Activated CD8-positive, alpha-beta T cell treated with anti-CD3 and anti-CD28 coated beads for 36 hours (primary cell): ENCODE results near the gene DNTT. TPM values are rescaled to one million over a fixed set of nuclear protein-coding genes. Genes with fewer than 3 reads are reported as not detected.

Experiments used
- ATAC-seq: fragments of 200-7000 bp; cut with Tn5 transposase; one replicate; pipeline ENCODE4 v1.10.0; 2021; ENCODE audit warnings: mild to moderate bottlenecking, moderate library complexity
- CTCF ChIA-PET: fragments of 350-600 bp; sonication (Branson Sonifier 250); formaldehyde crosslinking; loops from one replicate; lab custom pipeline; 2021; ENCODE audit warnings: antibody characterized with exemption; lab: Charles Lee
- POLR2A ChIA-PET: fragments of 350-600 bp; sonication (Branson Sonifier 250); formaldehyde crosslinking; loops from one replicate; lab custom pipeline; 2021; ENCODE audit warnings: antibody characterized with exemption; lab: Charles Lee
- DNase-seq: peaks from one replicate; pipeline ENCODE4 v3.0.0-alpha.2; 2020
- H3K27ac Mint-ChIP-seq: one replicate; pipeline ENCODE4 v1.8.0; 2021; ENCODE audit warnings: mild to moderate bottlenecking, mixed read lengths
- H3K27me3 Mint-ChIP-seq: one replicate; pipeline ENCODE4 v1.8.0; 2021; ENCODE audit warnings: mixed read lengths
- H3K36me3 Mint-ChIP-seq: one replicate; pipeline ENCODE4 v1.8.0; 2021; ENCODE audit warnings: low read depth, mixed read lengths
- H3K4me1 Mint-ChIP-seq: one replicate; pipeline ENCODE4 v1.8.0; 2021; ENCODE audit warnings: low read depth, mixed read lengths
- H3K4me3 Mint-ChIP-seq: one replicate; pipeline ENCODE4 v1.8.0; 2021; ENCODE audit warnings: mild to moderate bottlenecking, moderate library complexity, mixed read lengths
- H3K9me3 Mint-ChIP-seq: one replicate; pipeline ENCODE4 v1.8.0; 2021; ENCODE audit warnings: mixed read lengths
- intact Hi-C: fragments of 100-400 bp; cut with micrococcal nuclease; formaldehyde crosslinking; loops from one replicate; pipeline ENCODE4 v1.10.0; 2022
- total RNA-seq, 2 experiments: library from RNA; stranded (reverse); gene quantifications; one replicate each; pipeline ENCODE4 v1.2.3, GENCODE V29; 2021
- TF ChIP-seq, protein P1 (sequence below): fragments of 200-600 bp; IDR thresholded peaks from one replicate; pipeline ENCODE4 v1.8.0; 2022; ENCODE audit warnings: antibody characterized with exemption, mild to moderate bottlenecking

DNTT gene
- total RNA-seq, 2 experiments from 2014 or later: not detected

DNA sequence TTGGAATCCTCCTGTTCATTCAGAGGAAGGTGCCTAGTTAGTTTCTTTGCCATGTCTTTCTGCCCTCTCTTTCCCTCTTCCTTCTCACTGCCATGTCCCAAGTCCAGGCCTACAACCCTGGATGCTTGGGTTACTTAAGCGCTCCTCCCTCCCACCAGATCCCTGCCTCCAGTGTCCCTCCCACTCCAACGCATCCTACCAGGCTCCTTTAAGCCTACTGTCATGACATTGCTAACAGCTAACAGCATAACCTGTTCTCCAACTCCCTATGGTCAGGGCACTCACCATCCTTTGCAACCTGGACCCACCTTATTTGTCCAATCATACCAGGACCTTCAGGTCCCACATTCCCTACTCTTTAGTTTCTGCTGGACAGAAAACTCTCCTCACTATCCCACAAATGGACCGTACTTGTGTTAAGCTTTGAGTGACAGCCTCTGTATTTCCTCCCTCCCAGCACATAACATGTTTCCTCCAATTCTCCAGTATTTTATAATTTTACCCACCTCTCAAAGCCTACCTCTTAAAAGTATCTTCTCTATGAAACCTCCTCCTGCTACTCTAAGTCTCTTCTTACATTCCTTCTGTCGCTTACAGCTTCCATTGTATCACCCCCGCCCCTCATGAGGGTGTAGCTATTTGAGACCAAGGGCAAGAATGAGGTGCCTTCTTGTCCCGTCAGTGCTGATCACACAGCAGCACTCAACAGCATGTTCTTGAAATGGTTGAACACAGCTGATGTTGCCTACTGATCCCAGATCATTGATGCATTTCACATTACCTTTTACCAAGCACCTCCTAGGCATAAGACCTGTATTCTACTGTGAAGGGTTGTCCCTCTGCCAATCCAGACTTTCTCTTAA lies 34.6 kb upstream of the DNTT start:
- ChIA-PET CTCF (interaction anchor here (1.1 kb wide), 1 partner anchor 40 kb away, joined by 5 read pairs; no protein-coding TSS in a partner anchor), POLR2A (no interaction called here)
- H3K9me3 Mint-ChIP-seq: no peaks in the 10 kb centered on the region
- no peak overlapping the region for H3K4me3 Mint-ChIP-seq
- peaks cover 3% of the 10 kb centered on the region for H3K27me3 Mint-ChIP-seq
- DNase-seq (no peak), ATAC-seq (no peak)
- intact Hi-C loops: no loop called here
- no peaks in the 10 kb centered on the region for H3K4me1 Mint-ChIP-seq
- H3K36me3 Mint-ChIP-seq: no peaks in the 10 kb centered on the region
- TF ChIP-seq, protein P1, sequence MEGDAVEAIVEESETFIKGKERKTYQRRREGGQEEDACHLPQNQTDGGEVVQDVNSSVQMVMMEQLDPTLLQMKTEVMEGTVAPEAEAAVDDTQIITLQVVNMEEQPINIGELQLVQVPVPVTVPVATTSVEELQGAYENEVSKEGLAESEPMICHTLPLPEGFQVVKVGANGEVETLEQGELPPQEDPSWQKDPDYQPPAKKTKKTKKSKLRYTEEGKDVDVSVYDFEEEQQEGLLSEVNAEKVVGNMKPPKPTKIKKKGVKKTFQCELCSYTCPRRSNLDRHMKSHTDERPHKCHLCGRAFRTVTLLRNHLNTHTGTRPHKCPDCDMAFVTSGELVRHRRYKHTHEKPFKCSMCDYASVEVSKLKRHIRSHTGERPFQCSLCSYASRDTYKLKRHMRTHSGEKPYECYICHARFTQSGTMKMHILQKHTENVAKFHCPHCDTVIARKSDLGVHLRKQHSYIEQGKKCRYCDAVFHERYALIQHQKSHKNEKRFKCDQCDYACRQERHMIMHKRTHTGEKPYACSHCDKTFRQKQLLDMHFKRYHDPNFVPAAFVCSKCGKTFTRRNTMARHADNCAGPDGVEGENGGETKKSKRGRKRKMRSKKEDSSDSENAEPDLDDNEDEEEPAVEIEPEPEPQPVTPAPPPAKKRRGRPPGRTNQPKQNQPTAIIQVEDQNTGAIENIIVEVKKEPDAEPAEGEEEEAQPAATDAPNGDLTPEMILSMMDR: no peak
- no peak overlapping the region for H3K27ac Mint-ChIP-seq

- DNase-seq: no peak
- ChIA-PET CTCF (interaction anchor here (0.6 to 1.2 kb wide), 5 partner anchors 17 to 253 kb away, joined by 3 to 6 read pairs (median 3); no protein-coding TSS in a partner anchor), POLR2A (no interaction called here)
- Mint-ChIP-seq H3K36me3 (no peaks in the 10 kb centered on the region), H3K4me3 (no peak overlapping the region), H3K9me3 (no peaks in the 10 kb centered on the region), H3K27ac (no peak overlapping the region), H3K4me1 (no peaks in the 10 kb centered on the region), H3K27me3 (peaks cover 3% of the 10 kb centered on the region)
- no peak for ATAC-seq
- intact Hi-C loops: no loop called here
- TF ChIP-seq, protein P1: no peak
Measured at GRCh38 chr10:96270571-96270970, 33.7 kb upstream of the DNTT start.

DNA sequence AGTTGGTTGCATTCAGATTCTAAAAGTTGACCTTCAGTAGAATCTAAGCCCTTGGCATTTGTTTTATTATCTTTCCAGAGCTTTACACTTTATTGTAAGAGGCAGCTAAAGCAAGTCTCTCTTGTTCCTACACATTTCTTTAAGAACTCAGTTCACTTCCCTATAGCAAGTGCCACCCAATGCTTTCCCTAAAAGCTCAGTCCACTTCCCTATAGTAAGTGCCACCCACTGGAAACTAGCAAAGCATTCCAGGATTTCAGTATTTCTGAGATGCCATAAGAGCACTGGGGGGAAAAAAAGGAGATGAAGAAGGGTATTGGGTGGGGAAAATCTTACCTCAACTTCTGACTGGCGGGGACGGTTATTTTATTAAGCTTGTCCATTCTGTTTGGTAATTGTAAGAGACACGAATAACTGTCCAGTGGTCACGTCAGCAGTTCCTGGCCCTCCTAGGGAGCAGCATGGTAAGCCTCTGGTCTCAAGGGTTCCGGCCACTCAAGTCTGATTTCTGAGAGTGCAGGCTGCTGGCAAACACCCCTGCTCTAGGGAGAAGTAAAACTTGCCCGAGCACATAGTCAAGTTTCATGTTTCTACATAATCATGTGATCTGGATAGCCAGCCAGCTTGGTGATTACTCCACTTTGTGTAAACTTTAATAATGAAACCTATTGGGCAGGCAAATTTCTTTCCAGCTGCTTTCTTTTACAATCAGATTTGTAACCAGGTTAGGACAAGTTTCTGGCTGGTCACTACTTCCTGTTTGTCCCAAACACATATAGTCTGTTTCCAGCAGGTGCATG lies 33.0 kb upstream of the DNTT start, which contains the start of gene BLNK:
Gene BLNK (minus strand): TSS at position 554 of the 800 bp plus-strand sequence. CDS start 171 bp downstream, at position 383.
- H3K9me3 Mint-ChIP-seq: no peaks in the 10 kb centered on the region
- H3K27me3 Mint-ChIP-seq: peaks cover 3% of the 10 kb centered on the region
- TF ChIP-seq, protein P1: no peak
- no peak within 1 kb of the TSS for H3K27ac Mint-ChIP-seq
- ATAC-seq (no peak), DNase-seq (no peak)
- intact Hi-C loops: no loop called here
- H3K36me3 Mint-ChIP-seq: no peaks in the 10 kb centered on the region
- ChIA-PET POLR2A (no interaction called here), CTCF (interaction anchor here (0.9 to 1.2 kb wide), 4 partner anchors 16 to 253 kb away, joined by 3 to 6 read pairs (median 4); no protein-coding TSS in a partner anchor)
- no peak within 1 kb of the TSS for H3K4me3 Mint-ChIP-seq
- no peaks in the 10 kb centered on the region for H3K4me1 Mint-ChIP-seq

- intact Hi-C loops: no loop called here
- Mint-ChIP-seq H3K27ac (no peak overlapping the region), H3K27me3 (peaks cover 3% of the 10 kb centered on the region), H3K9me3 (no peaks in the 10 kb centered on the region), H3K36me3 (no peaks in the 10 kb centered on the region), H3K4me1 (no peaks in the 10 kb centered on the region), H3K4me3 (no peak overlapping the region)
- ChIA-PET CTCF (no interaction called here), POLR2A (no interaction called here)
- TF ChIP-seq, protein P1: no peak
- DNase-seq: no peak
- no peak for ATAC-seq
Measured at GRCh38 chr10:96272316-96273280, 31.6 kb upstream of the DNTT start.
